NCI-H2107 treated with DMSO at 0.1 percent for 48 hours (cell line): ENCODE data around the gene SPEF2.

Experiments
- DNase-seq: peaks from one replicate; lab custom pipeline; 2025; ENCODE audit not compliant: unreplicated experiment; lab: John Stamatoyannopoulos, UW

Gene SPEF2

GRCh38 chr5:35717718-35718117, 100.1 kb downstream of the SPEF2 start:
- no peak for DNase-seq

GRCh38 chr5:35735718-35736117, 118.1 kb downstream of the SPEF2 start:
- DNase-seq = no peak

- no peak for DNase-seq
Measured at GRCh38 chr5:35736280-35736679, 118.6 kb downstream of the SPEF2 start.

- no peak for DNase-seq
Measured at GRCh38 chr5:35741126-35741716, 123.6 kb downstream of the SPEF2 start.

GRCh38 chr5:35741971-35742370, 124.3 kb downstream of the SPEF2 start:
- DNase-seq = no peak

GRCh38 chr5:35743644-35744043, 126.0 kb downstream of the SPEF2 start:
- no peak for DNase-seq

GRCh38 chr5:35745193-35745592, 127.5 kb downstream of the SPEF2 start:
- no peak for DNase-seq

GRCh38 chr5:35745660-35746059, 128.0 kb downstream of the SPEF2 start:
- no peak for DNase-seq

GRCh38 chr5:35752012-35752411, 134.3 kb downstream of the SPEF2 start:
- DNase-seq = no peak

- DNase-seq = no peak
Measured at GRCh38 chr5:35753500-35753899, 135.8 kb downstream of the SPEF2 start.

GRCh38 chr5:35754481-35754880, 136.8 kb downstream of the SPEF2 start:
- DNase-seq = no peak

GRCh38 chr5:35755966-35756365, 138.3 kb downstream of the SPEF2 start:
- no peak for DNase-seq

- no peak for DNase-seq
Measured at GRCh38 chr5:35758151-35758724, 140.6 kb downstream of the SPEF2 start.

- no peak for DNase-seq
Measured at GRCh38 chr5:35761541-35761940, 143.9 kb downstream of the SPEF2 start.

- DNase-seq = no peak
Measured at GRCh38 chr5:35762368-35762767, 144.7 kb downstream of the SPEF2 start.

GRCh38 chr5:35765921-35766320, 148.3 kb downstream of the SPEF2 start:
- no peak for DNase-seq

- DNase-seq = no peak
Measured at GRCh38 chr5:35771300-35771699, 153.6 kb downstream of the SPEF2 start.

GRCh38 chr5:35771839-35772238, 154.2 kb downstream of the SPEF2 start:
- DNase-seq = no peak

- DNase-seq = no peak
Measured at GRCh38 chr5:35773967-35774366, 156.3 kb downstream of the SPEF2 start.

GRCh38 chr5:35776757-35777156, 159.1 kb downstream of the SPEF2 start:
- DNase-seq = no peak

- peak; percentile 49 for DNase-seq
Measured at GRCh38 chr5:35777358-35778087, 159.9 kb downstream of the SPEF2 start.

GRCh38 chr5:35778259-35778769, 160.7 kb downstream of the SPEF2 start:
- no peak for DNase-seq
